HG03521 (cell line): ENCODE data around the gene PIP5K1C.
"Not testable (repeated sequence)": the region's sequence is repeated elsewhere in the genome, so short reads cannot be mapped to it uniquely, and the experiment has no call there.

Source experiments
- ATAC-seq: cut with Tn5 transposase; IDR thresholded peaks from one replicate; pipeline ENCODE4 v1.9.1; 2021; ENCODE audit warnings: mild to moderate bottlenecking, moderate library complexity; ENCODE audit not compliant: unreplicated experiment

Gene PIP5K1C

DNA sequence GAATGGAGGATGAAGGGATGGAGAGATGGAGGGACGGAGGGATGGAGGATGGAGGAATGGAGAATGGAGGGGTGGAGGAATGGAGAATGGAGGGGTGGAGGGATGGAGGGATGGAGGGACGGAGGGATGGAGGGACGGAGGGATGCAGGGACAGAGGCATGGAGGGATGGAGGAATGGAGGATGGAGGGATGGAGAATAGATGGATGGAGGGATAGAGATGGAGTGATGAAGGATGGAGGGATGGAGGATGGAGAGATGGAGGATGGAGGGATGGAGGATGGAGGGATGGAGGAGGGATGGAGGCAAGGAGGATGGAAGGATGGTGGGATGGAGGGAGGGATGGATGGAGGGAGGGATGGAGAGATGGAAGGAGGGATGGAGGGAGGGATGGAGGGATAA, 22.1 kb downstream of the PIP5K1C start:
- no peak for ATAC-seq

DNA sequence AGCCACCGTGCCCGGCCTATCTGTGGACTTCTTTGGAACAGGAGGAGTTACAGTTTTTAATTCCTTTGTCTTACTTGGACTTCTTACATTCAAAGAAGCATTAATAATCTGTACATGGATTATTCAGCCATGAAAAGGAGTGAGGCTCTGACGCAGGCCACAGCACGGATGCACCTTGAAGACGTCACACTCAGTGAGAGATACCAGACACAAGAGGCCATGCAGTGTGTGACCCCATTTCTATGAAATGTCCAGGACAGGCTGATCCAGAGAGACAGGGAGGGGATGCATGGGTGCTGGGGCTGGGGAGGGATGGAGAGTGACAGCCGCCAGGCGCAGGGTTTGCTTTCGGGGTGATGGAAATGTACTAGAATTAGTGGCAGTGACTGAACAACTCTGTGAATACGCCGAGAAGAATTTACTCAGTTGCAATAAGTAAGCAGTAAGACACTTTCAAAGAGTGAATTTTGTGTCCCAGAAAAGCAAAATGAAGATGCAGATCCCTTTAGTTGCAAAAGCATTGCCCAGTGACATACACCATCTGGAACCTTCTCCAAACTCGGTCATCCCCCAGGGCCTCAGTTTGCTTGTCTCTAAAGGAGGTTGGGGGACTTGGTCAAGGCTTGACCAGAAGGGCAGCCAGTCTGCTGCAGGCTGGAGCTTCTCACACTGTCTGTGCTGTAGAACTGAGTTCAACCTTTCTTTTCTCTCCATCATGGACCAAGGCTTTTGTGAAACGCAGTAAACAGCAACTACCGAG, 25.3 kb downstream of the PIP5K1C start:
- no peak for ATAC-seq

DNA sequence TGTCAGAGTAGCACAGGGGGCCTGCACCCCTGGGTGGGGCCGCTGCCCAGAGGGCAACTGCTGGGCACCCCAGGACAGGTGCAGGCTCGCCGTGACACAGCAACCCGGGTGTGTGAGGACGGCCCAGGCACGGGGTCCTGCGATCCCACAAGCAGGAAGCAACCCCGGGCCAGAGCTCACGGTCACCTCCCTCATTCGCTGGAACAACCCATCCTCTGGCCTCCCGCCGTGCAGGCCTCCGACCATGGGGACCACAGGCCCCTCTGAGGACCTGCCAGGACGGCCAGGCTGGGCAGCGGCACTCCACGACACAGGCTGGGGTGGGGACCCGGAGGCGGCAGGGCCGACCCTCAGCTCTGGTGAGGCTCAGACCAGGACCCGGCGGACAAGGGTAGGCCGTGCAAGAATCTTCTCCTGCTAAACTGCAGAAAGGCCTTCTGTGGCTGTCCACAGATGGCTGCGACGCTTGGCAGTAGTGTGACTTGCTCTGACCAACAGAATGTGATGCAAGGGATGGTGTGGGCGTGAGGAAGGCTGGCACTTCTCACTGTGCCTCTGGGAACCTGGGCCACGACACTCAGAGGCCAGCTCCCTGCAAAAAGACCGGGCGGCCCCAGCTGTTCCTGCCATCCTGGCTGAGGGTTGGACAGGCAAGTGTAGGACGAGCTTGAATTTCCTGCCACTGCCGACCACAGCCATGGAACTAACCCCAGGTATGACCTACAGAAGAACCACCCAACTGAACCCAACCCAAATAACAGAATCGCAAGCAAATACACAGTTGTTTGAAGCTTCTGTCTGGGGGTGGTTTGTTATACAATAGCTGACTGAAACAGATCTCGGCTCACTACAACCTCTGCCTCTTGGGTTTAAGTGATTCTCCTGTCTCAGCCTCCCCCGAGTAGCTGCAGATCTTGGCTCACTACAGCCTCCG, 26.5 kb downstream of the PIP5K1C start:
- ATAC-seq = no peak

DNA sequence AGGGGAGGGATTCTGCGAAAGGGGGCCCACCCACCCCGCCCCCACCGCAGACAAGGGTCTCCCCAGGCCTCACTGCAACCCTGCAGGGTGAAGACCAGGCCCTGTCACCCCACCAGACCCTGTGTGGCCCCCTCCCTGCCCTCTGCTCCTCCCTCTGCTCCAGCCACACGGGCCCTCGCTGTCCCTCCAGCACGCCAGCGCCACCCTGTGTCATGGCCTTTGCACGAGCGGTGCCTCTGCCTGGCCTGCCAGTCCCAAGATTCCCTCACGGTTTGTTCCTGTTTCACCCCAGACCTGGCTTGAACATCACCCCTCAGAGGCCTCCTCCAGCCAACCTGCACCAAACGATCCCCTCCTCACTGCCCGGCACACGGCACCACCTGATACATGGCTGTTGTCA, 27.3 kb downstream of the PIP5K1C start:
- no peak for ATAC-seq

DNA sequence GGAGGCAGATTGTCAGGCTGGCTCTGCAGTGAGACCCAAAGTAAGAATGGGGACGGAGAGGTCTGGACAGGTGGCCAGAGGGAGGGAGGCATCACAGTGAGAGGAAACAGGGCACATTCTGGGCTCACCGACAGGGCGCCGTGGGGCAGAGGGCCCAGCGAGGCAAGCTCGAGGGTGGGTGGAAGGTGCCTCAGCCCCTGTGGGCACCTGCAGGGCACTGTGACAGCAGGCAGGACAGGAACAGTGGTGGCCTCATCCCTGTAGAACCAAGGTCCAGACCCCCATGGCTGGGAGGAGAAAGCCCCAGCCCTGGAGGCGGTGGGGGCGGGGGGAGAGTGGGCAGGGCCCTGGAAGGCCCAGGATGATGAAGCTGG, 27.7 kb downstream of the PIP5K1C start:
- no peak for ATAC-seq

DNA sequence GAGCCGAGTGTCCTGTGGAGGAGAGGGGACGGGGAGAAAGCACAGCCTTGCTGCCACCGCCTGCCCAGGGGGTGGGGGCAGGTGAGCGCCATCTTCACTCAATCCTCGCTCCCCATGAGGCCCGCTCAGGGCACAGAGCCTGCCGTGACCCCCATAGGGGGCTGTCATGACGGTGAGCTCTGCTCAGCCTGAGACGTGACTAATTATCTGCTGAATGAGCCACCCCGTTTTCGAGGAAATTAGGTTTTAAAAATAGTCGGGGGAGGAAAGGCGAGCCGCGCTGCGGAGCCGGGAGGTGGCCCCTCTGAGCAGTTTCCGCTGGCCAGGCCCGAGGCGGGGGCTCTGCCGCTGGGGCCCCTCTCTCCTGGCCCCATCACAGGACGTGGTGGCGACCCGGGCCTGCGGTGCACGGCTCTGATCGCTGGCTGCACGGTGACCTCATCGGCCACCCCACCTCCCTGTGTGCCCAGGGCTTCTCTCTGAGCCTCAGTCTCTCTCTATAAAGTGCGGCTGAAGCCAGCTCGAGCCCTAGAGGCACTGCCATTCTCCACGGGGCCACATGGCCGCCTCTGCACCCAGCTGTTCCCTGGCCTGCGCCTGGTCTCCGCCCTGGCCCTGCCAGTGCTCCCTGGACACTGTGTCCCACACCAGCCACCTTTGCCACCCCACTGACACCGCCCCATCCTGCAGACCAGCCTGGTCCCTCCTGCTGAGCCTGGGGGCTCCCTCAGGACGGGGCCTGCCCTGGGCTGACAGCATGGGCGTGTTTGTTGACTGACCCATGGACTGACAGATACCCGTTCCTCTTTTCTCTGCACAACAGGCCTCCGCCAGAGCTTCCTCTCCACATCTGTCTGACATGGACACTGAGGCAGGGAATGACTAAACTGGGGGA, 28.3 kb downstream of the PIP5K1C start:
- no peak for ATAC-seq

DNA sequence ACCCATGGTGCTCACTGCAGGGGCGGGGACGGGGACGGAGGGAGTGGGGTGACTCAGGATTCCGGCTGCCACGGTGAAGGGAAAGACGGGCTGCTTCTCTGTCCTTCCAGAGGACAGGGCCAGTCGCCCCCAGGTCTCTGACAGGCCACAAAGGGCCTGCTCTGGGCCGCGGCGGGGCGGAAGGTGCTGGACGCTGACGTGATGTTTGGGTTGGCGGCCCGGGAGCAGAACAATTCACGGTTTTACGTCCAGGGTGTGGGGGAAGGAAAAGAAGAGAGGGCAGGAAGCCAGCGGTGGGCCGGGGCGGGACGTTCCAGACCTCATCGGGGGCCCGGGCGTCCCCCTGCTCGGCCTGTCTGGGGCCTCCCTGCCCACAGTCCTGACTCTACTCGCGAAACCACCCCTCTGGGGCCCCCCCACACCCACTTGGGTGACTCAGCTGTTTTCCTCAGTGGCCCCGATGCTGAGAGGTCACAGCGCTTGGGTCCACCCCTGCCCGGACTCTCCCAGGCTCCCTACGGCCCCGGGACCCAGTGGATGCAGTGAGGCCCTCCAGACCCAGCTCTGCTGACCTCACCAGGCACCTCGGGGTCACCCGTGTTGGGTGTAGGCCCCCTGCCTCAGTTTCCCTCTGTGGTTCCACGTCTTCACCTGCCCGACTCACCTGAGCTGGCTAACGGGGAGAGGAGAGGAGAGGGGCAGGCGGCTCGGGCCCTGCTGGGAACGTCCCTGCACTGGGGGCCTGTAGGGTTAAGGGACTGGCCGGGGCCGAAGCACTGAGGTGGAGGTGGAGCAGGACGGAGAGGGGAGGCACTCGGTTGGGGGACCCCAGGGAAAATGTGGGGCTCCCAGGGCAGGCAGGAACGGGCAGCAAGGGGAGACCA, 29.2 kb downstream of the PIP5K1C start:
- ATAC-seq = no peak

DNA sequence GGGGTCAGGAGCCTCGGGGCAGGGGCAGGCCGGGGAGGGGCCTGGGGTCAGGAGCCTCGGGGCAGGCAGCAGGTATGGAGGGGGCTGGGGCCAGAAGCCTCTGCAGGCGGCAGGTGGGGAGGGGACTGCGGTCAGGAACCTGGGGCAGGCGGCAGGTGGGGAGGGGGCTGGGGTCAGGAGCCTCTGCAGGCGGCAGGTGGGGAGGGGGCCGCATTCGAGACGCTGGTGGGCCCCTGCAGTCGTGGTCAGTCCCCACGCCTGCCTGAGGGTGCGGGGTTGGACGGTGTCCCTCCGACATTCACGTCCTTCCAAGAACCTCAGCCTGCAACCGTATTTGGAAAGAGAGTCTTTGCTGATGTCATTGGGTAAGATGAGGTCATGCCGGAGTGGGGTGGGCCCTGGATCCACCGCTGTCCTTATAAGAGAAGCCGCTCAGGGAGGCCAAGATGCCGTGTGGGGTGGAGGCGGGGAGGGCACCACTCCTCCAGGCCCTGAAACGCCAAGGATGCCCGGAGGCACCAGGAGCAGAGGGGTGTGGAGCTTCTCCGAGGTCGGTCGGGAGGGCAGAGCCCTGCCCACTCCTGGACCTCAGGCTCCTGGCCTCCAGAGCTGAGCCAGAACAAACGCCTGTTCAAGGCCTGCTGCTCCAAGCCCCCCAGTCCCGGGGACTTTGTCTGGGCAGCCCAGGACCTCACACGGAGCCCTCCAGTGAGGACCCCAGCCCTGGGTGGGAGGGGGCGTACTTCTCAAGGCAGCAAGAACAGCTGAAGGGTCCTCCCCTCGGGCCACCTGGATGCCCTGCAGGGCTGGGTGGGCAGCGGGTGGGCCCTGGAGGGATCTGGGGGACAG, 30.1 kb downstream of the PIP5K1C start:
- ATAC-seq = no peak

DNA sequence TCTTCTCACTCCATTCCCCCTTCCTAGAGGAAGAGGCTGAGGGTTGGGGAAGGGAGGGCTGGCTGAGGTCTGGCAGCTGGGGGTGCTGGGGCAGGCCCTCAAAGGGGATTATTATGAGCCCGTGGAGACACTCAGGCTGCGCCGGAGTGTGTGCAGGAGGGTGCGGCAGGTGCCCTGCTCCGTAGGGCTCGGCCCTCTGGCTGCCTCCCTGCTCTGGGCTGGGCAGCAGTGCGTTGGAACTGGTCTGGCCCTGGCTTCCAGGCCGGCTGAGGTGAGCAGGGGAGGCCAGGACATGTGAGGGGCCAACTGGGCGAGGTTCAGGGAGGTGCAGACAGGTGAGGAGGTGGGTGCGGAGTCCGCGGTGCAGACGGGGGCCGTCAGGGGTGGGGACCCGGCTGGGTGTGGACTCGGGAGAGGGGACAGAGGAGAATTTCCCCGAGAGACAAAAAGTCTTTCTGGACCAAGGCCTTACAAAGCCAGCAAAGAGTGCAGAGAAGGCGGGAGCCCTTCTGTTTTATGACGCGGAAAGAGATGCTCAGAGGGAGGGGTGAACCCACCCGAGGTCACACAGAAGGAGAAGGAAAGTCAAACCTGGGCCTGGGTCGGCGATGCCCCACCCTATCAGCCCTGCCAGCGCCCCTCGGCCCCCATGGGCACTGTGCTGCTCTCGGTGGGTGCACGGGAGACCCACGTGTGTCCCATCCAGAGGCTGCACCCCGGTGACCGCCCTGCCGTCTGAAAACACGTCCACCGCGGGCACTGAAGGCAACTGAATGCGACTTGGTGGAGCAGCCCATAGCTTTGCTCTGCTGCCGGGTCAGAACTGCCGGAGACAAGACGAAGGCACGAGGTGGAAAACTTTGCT, 31.0 kb downstream of the PIP5K1C start:
- ATAC-seq = no peak

DNA sequence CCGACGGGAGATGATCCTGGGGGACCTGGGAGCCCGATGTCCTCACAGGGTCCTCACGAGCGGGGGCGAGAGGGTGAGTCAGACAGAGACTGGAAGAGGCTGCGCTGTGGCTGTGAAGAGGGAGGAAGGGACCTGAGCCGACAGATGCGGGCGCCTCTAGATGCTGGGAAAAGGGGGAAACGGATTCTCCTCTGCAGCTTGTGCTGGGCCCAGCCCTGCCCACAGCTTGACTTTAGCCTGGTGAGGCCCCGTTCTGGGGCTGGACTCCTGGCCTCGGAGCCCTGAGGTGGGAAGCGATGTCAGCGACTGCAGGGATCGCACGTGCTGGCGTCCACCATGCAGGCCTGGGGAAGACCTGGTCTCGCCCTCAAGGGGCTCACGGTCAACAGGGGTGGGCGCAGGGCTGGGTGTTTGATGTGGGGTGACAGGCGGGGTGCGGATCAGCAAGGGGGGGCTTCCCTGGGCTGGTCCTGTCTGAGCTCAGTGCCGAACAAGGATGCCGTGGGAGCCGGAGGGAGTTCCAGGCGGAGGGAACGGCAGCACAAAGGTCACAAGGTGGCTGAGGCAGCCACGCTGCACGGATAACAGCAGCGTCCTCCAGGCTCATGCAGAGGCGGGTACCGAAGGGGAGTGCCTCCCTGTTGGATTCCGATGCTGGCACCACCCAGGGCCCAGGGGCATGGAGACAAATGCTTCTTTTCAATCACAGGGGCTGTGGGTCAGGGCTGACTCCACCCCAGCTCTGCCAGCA, 31.8 kb downstream of the PIP5K1C start:
- no peak for ATAC-seq

DNA sequence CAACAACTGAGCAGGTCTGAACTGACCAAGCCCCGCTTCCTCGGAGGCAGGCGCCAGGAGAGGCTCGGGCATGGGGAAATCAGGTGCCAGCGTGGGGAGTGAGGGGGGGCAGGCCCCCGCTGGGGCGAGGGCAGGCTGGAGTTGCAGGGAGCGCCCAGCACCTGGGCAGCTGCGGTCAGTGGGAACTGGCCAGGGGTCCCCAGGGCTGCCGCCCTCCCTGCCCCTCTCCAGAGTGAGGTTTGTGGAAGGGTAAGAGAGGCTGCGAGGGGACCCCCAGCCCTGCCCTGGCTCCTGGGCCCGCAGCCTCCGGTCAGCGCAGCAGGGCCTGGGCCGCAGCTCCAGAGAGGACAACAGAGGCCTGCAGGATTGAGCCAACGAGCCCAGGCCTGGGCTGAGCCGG, 32.5 kb downstream of the PIP5K1C start:
- ATAC-seq = no peak

DNA sequence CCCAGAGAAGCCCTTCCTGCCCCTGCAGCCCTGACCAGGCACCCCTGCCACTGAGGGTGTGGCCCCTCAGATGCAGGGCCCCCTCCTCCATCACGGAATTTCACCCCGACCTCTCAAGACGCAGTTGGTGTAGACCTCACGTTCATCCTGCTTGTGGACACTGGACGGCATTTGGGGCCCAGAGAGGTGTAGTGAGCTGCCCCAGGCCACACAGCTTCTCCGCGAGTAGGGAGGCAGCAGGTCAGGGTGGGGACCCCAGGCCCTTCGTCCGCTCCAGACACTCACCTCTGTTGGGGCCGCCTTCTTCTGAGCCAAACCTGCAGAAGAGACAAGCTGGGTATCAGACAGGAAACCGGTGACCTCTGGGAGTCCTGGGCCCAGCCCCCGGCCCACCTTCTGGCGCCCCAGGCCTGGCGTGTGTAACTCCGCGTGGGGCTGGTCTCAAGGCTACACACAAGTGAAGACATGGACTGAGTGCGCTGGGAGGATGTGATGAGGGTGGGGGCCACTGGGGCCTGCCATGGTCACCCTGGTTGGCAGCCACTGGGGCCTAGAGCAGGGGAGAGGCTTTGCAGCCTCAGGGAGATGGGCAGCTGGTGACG, 33.1 kb downstream of the PIP5K1C start:
- no peak for ATAC-seq

DNA sequence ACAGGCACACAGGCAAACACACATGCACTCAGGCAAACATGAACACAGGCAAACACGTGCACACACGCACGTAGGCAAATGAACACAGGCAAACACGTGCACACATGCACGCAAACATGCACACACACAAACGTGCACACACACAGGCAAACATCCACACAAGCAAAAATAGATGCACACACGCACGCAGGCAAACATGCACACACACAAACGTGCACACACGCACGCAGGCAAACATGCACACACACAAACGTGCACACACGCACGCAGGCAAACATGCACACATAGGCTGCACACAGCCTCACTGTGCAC, 33.8 kb downstream of the PIP5K1C start:
- not testable (repeated sequence) for ATAC-seq

DNA sequence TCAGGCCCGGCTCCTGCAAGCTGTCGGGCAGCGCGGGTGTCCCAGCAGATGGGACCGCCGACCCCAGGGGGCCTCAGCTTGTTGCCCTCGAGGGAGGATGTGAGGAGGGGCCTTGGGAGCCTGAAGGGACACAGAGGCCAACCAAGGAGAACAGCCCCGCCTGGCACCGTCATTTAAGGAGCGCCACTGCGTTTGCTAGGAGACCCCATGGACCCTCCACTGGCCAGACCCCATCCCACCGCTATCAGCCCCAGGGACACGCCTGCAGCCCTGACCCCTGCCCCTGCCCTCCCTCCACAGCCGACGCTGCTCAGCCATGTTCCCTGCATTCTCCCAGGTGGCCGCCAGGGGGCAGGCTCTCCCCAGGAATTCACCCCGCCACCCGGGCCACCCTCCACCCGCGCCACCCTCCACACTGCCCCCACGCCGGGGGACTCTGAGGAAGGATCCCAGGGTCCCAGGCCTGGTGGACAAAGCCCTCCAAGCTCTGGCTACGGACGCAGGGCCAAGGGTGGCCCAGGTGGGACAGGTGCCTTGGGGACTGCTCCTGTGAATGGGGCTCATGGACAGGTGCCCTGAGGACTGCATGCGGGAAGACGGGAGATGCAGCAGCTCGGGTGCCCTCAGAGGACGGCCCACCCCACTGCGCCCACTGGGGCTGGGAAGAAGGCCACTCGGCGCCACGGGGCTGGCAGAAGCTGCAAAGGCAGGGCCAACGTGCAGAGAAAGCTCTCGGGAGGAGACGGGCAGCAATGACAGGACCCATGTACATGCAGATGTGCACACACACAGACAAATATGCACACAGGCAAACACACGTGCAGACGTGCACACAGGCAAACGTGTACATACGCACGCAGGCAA, 34.4 kb downstream of the PIP5K1C start:
- ATAC-seq = no peak

DNA sequence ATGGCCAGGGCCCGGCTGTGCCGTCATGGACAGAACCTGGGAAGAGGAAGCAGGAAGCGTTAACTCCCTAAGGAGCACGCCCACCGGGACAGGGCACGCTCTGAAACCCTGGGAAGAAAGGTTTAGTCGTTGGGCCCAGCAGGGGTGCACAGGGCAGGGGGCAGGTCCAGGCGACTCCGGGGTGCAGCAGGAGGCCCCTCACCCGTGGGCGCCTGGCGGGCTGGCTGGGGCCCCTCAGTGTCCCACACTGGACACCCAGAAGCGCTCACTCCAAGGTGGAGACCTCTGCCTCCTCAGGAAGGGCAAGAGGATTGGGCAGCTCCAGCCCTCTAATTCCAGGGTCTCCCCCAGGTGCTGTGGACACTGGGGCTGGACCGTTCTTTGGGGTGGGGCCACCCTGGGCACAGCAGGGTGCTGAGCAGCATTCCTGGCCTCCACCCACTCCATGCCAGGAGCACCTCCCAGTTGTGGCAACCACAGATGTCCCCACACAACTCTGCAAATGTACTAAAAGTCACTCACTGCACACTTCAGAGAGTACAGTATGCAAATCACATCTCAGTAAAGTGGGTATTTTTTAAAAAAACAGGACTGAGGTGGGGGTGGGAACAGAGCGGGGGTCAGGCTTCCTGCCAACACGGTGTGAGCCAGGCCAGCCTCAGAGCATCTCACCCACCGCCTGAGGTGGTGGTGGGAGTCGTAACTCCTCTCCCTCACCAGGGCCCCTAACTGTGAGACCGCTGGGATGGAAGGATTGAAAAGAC, 35.2 kb downstream of the PIP5K1C start:
- ATAC-seq = no peak

DNA sequence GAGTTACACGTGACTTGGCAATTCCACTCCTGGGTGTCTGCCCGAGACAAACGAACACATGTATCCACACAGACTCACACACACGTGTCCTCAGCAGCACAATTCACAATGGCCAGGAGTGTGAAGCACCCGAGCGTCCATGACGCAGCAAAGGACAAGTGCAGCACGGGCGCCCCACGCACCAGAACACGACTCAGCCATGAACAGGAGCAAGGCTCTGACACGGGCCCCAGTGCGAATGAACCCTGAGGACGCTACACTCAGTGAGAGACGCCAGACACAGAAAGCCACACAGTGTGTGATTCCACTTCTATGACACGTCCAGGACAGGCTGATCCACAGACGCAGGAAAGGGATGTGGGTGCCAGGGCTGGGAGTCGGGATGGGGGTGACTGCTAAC, 36.4 kb downstream of the PIP5K1C start:
- no peak for ATAC-seq
